Measurements from ENCODE around the gene OR2D2. TPM values are rescaled to one million over a fixed set of nuclear protein-coding genes. Genes with fewer than 3 reads are reported as not detected.

OR2D2 gene
- total and polyA plus RNA-seq, 2 of the 4 experiments (the other 2 are of a cell fraction): 0.07 to 0.36 TPM

- H2AK9ac ChIP-seq (replicated peaks; ENCODE audit: low read depth, low read length, poor library complexity): no peak overlapping the region
- no peak overlapping the region for H4K91ac ChIP-seq (ENCODE audit: insufficient read depth, low read depth, low read length)
- no peak overlapping the region for H3K4ac ChIP-seq (ENCODE audit: low read depth, low read length)
- no peak overlapping the region for H2BK20ac ChIP-seq (ENCODE audit: low read depth, low read length)
- no peak overlapping the region for H2AFZ ChIP-seq (replicated peaks; ENCODE audit: low read length, poor library complexity)
- H3K9me3 ChIP-seq (ENCODE audit: control insufficient read depth, insufficient read depth, low read length): no peaks in the 10 kb centered on the region
- ATAC-seq (ENCODE audit: low read depth): no peak
- H3K4me2 ChIP-seq (ENCODE audit: low read depth, low read length): no peak overlapping the region
- no peak overlapping the region for H3K27ac ChIP-seq (ENCODE audit: insufficient read depth, low read length)
- no peaks in the 10 kb centered on the region for H3K27me3 ChIP-seq (ENCODE audit: control insufficient read depth, insufficient read depth, low read length)
- no peak overlapping the region for H3K4me3 ChIP-seq (ENCODE audit: insufficient read depth, low read depth, low read length)
- H2AK5ac ChIP-seq (ENCODE audit: low read depth, low read length): no peak overlapping the region
- H3K36me3 ChIP-seq (ENCODE audit: control insufficient read depth, insufficient read depth, low read length): no peaks in the 10 kb centered on the region
- H2BK15ac ChIP-seq (ENCODE audit: low read depth, low read length): no peak overlapping the region
- peaks cover 6% of the 10 kb centered on the region in 2 experiments for H3K79me1 ChIP-seq (ENCODE audit: low read depth in 1 of 2, low read length in 2 of 2)
- H3K9ac ChIP-seq (ENCODE audit: low read depth, low read length): no peak overlapping the region
- H4K8ac ChIP-seq (ENCODE audit: low read depth in 2 of 2, low read length in 2 of 2): peak overlapping the region in 1 of 2 experiments; percentile 83; a peak in 1 of 4 replicates
- no peak overlapping the region for H4K5ac ChIP-seq (ENCODE audit: low read depth, low read length)
- H3K18ac ChIP-seq (ENCODE audit: low read depth, low read length): no peak overlapping the region
- DNase-seq: no peak
- no TSS peak for BruUV-seq (replicated peaks)
- intact Hi-C loops (cut with micrococcal nuclease): no loop called here
- in situ Hi-C loops (cut with MboI; ENCODE audit: low sequenced_read_pairs): no loop called here
- H2BK120ac ChIP-seq (ENCODE audit: low read depth, low read length): no peak overlapping the region
- H3K56ac ChIP-seq (ENCODE audit: extremely low read depth, insufficient read depth, low read length): no peak overlapping the region
- dilution Hi-C loops (cut with HindIII; ENCODE audit: low sequenced_read_pairs, unreplicated experiment): no loop called here
- ChIA-PET POLR2A (ENCODE audit: unreplicated experiment) (no interaction called here), CTCF (no interaction called here)
- no peaks in the 10 kb centered on the region for H4K20me1 ChIP-seq (ENCODE audit: insufficient read depth, low read length)
- no peak overlapping the region for H3K23ac ChIP-seq (ENCODE audit: low read depth, low read length)
- H3K14ac ChIP-seq (replicated peaks; ENCODE audit: low read depth, low read length): no peak overlapping the region
- TF ChIP-seq ELK1 (IDR thresholded peaks at IDR 0.05; ENCODE audit: borderline replicate concordance, low read depth, low read length): no peak
- no peak for TF ChIP-seq CHD1 (IDR thresholded peaks at IDR 0.05; ENCODE audit: low read depth, low read length)
- no peak for TF ChIP-seq CEBPB (IDR thresholded peaks at IDR 0.05; ENCODE audit: low read depth, low read length)
- no peak for TF ChIP-seq RCOR1 (IDR thresholded peaks at IDR 0.05; ENCODE audit: insufficient replicate concordance, low read length)
- TF ChIP-seq RAD21 (IDR thresholded peaks at IDR 0.05; ENCODE audit: low read length): no peak
- TF ChIP-seq NFE2L2 (IDR thresholded peaks at IDR 0.05; ENCODE audit: low read depth, low read length): no peak
- TF ChIP-seq MAZ (IDR thresholded peaks at IDR 0.05; ENCODE audit: borderline replicate concordance, low read depth, low read length): no peak
- TF ChIP-seq RFX5 (IDR thresholded peaks at IDR 0.05; ENCODE audit: low read depth, low read length): no peak
- TF ChIP-seq USF2 (IDR thresholded peaks at IDR 0.05; ENCODE audit: low read depth, low read length): no peak
- no peak for TF ChIP-seq POLR2A (IDR thresholded peaks at IDR 0.05; ENCODE audit: low read depth, low read length)
- TF ChIP-seq BHLHE40 (IDR thresholded peaks at IDR 0.05; ENCODE audit: low read depth, low read length): no peak
- no peak for TF ChIP-seq SMC3 (IDR thresholded peaks at IDR 0.05; ENCODE audit: low read depth, low read length)
- TF ChIP-seq FOS (IDR thresholded peaks at IDR 0.05; ENCODE audit: low read depth, low read length): no peak
- no peak for TF ChIP-seq MXI1 (IDR thresholded peaks at IDR 0.05; ENCODE audit: borderline replicate concordance, low read depth, low read length)
- TF ChIP-seq MAFK (IDR thresholded peaks at IDR 0.05; ENCODE audit: low read depth, low read length): no peak
- no peak for TF ChIP-seq CTCF (conservative IDR thresholded peaks at IDR 0.05; ENCODE audit: low read depth, low read length)
- H2BK5ac ChIP-seq (ENCODE audit: low read depth, low read length, poor library complexity, severe bottlenecking): no peak overlapping the region
- H3K4me1 ChIP-seq (ENCODE audit: control insufficient read depth, insufficient read depth, low read length): no peaks in the 10 kb centered on the region
- H3K9me1 ChIP-seq (ENCODE audit: insufficient read depth, low read length): no peaks in the 10 kb centered on the region
These were observed 32.8 kb upstream of the OR2D2 start for GRCh38 chr11:6925007-6925577.

Measured in IMR-90 (cell line).